Measurements from ENCODE around the gene SV2C.

Gene SV2C

DNA sequence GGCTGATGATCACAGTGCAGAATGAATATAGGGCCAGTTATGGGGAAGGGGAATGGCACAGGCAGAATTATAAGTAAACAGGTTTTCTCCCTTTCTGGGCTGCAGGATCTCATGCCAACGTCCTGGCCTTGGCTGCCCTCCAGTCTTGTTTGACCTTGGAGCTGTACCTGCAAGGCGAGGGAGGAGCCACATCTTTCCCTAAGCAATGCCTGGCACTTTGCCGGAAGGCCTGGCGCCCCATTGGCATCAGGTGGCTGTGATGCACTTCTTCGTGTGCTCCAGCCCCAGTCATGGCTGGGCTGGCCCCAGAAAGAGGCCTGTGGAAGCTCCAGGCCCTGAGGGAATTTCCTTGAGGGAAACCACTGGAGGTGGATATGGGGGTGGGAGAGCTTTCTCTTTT is 303.2 kb downstream of the SV2C start:
- no peak for DNase-seq (ENCODE audit: low read depth in 2 of 2)
- TF ChIP-seq, protein P1, sequence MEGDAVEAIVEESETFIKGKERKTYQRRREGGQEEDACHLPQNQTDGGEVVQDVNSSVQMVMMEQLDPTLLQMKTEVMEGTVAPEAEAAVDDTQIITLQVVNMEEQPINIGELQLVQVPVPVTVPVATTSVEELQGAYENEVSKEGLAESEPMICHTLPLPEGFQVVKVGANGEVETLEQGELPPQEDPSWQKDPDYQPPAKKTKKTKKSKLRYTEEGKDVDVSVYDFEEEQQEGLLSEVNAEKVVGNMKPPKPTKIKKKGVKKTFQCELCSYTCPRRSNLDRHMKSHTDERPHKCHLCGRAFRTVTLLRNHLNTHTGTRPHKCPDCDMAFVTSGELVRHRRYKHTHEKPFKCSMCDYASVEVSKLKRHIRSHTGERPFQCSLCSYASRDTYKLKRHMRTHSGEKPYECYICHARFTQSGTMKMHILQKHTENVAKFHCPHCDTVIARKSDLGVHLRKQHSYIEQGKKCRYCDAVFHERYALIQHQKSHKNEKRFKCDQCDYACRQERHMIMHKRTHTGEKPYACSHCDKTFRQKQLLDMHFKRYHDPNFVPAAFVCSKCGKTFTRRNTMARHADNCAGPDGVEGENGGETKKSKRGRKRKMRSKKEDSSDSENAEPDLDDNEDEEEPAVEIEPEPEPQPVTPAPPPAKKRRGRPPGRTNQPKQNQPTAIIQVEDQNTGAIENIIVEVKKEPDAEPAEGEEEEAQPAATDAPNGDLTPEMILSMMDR (IDR thresholded peaks at IDR 0.05; ENCODE audit: low read depth, low read length): no peak

DNA sequence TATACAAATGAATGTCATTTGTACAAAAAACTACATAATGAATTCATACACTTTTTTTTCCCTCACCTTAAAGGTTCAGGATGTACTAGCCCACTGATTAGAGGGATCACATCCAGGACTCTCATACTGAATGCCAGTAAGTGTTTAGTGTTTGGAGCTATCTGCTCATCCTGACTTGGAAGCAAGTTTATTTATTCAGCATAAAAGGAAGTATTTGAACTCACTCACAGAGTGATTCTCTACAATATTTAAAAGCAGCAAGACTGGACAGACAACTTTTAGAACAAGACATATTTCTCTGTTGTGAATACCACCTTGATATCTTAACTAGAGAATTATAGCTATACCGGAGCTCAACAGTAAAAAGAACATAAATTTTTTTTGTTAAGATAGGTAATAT is 305.1 kb downstream of the SV2C start:
- TF ChIP-seq, protein P1 (IDR thresholded peaks at IDR 0.05; ENCODE audit: low read depth, low read length): no peak
- no peak overlapping the region for H3K4me3 ChIP-seq (replicated peaks in 1 of 2; ENCODE audit: low read depth in 2 of 2, low read length in 2 of 2)
- no peak for DNase-seq (ENCODE audit: low read depth in 2 of 2)

More for the DNA sequence above, 303.2 kb downstream of the SV2C start:
- H3K4me3 ChIP-seq (replicated peaks in 1 of 2; ENCODE audit: low read depth in 2 of 2, low read length in 2 of 2): no peak overlapping the region

DNA sequence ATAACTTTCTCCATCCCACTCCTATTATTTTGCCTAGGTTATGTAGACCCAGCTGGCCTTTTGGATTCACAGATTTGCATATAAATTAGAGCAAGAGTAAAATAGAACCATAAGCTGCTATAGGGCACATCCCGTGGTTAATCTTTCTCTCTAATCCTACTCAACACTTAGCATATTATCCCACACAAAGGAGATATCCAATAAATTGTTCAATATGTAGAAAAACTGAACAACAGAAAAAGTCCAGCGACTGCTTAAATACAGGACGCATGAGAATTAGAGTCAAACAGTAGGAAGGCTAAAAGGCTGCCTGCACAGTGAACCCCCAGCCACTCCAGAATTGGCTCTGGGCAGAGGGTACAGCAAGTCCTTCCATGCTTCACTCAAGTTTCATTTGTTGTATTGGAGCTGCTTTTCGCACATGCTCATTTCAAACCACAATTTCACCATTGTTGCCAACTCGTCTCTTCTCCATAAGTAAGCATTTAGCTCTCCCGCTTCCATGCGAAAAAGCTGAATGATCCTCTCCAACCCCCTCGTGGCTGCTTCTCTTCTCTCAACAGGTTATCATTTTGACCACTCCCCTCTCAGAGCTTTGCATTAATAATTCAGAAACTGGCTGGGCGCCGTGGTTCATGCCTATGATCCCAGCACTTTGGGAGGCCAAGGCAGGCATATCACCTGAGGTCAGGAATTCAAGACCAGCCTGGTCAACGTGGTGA is 305.8 kb downstream of the SV2C start:
- no peak for DNase-seq (ENCODE audit: low read depth in 2 of 2)
- no peak overlapping the region for H3K4me3 ChIP-seq (replicated peaks in 1 of 2; ENCODE audit: low read depth in 2 of 2, low read length in 2 of 2)
- TF ChIP-seq, protein P1 (IDR thresholded peaks at IDR 0.05; ENCODE audit: low read depth, low read length): no peak

DNA sequence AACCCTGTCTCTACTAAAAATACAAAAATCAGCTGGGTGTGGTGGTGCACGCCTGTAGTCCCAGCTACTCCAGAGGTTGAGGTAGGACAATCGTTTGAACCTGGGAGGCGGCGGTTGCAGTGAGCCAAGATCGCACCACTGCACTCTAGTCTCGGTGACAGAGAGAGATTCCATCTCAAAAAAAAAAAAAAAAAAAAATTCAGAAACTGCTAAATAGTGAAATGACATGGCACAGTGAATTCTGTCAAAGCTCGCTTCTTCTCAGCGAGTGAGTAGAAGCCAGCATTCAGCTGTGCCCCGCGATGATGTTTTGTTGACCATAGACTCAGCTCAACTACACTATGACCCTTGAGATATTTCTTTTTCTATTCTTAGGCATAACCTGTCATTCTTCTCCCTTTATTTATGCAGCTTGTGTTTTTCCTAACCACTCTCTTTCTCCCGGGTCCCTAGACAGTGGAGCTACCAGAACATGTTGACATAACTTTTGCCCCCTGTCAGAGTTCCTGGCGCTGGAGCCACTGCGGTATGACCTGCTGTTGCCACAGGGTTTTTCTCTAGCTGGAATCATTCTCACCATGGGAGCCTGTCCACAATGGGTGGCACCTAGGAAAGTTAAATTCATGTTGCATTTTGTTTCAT is 306.5 kb downstream of the SV2C start:
- DNase-seq (ENCODE audit: low read depth in 2 of 2): no peak
- TF ChIP-seq, protein P1 (IDR thresholded peaks at IDR 0.05; ENCODE audit: low read depth, low read length): no peak
- H3K4me3 ChIP-seq (replicated peaks in 1 of 2; ENCODE audit: low read depth in 2 of 2, low read length in 2 of 2): no peak overlapping the region

DNA sequence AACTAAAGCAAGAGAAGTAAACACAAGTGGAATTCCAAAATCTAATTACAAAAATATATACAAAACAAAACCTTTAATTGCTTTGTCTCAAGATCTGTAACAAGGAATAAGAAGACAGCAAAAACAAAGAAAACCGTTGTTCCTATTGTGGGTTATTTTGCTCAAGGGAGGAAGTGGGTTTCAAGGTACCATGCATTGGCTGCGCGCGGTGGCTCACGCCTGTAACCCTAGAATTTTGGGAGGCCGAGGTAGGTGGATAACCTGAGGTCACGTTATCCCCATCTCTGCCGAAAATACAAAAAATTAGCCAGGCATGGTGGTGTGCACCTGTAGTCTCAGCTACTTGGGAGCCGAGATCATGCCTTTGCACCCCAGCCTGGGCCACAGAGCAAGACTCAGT is 307.8 kb downstream of the SV2C start:
- DNase-seq (ENCODE audit: low read depth in 2 of 2): no peak
- TF ChIP-seq, protein P1 (IDR thresholded peaks at IDR 0.05; ENCODE audit: low read depth, low read length): no peak
- H3K4me3 ChIP-seq (replicated peaks in 1 of 2; ENCODE audit: low read depth in 2 of 2, low read length in 2 of 2): no peak overlapping the region

DNA sequence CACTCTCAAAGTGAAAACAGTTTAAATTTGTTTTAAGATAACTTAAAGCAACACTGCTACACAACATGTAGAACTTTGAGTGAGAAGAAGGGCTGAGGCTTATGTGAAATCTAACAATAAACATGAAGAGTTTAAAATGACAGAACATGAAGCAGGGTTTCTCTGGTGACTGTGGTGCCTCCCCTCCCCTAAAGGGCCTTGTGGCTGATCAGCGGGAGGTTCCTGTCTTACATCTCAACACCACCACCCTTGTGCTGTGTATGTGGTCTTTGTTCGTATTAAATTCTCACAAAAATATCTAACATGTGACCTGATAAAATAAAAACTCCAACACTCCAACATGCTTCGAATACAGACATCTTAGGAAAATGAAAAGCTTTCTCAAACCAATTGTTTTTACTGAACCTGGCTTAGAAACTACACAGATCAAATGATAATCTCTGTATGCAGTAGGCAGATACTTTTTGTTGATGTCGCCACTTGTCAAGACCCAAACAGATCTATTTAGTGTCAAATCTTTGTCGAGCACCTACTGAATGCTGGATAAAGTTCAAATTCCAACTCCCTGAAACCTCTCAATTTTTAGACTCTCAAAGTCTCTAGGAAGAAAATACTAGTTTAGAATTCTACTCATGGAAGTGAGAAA is 310.0 kb downstream of the SV2C start:
- TF ChIP-seq, protein P1 (IDR thresholded peaks at IDR 0.05; ENCODE audit: low read depth, low read length): no peak
- no peak overlapping the region for H3K4me3 ChIP-seq (replicated peaks in 1 of 2; ENCODE audit: low read depth in 2 of 2, low read length in 2 of 2)
- DNase-seq (ENCODE audit: low read depth in 2 of 2): no peak

Data from cardiac fibroblast (primary cell).